Natural killer cell (primary cell): ENCODE data around the gene ZNF407. TPM values are rescaled to one million over a fixed set of nuclear protein-coding genes. Genes with fewer than 3 reads are reported as not detected.
A peak's percentile ranks its signal among the peaks of the same experiment; 100 is the strongest.

Experiments used
- ATAC-seq, 3 donors: fragments of 150-1000 bp in 2 of 3; fragments of 200-7000 bp in 1 of 3; cut with Tn5 transposase; 1 replicate in 1 of 3; 2 replicates in 2 of 3; pipeline ENCODE4 v1.10.0; 2021; ENCODE audit warnings: mild to moderate bottlenecking in 2 of 3, moderate library complexity in 2 of 3
- DNase-seq, 2 donors: peaks; one replicate each; pipeline versions ENCODE4 v3.0.0 to v3.0.0-alpha.2; 2013 to 2021; ENCODE audit warnings: mixed read lengths in 1 of 2
- H3K27ac ChIP-seq: one replicate; pipeline ENCODE4 v1.5.1; 2013; ENCODE audit warnings: mild to moderate bottlenecking, low read length
- H3K27me3 ChIP-seq: one replicate; pipeline ENCODE4 v1.6.1; 2013; ENCODE audit warnings: low read length; ENCODE audit not compliant: control insufficient read depth, insufficient read depth
- H3K36me3 ChIP-seq: one replicate; pipeline ENCODE4 v1.6.1; 2013; ENCODE audit warnings: low read length; ENCODE audit not compliant: control insufficient read depth, insufficient read depth
- H3K4me1 ChIP-seq: one replicate; pipeline ENCODE4 v1.6.1; 2013; ENCODE audit warnings: low read length; ENCODE audit not compliant: control insufficient read depth, insufficient read depth
- H3K4me3 ChIP-seq: one replicate; pipeline ENCODE4 v1.5.1; 2013; ENCODE audit warnings: low read length
- H3K9me3 ChIP-seq: one replicate; pipeline ENCODE4 v1.6.1; 2013; ENCODE audit warnings: low read length; ENCODE audit not compliant: control insufficient read depth, insufficient read depth
- H3K27ac Mint-ChIP-seq, 2 donors: one replicate each; pipeline ENCODE4 v1.8.0; 2022; ENCODE audit warnings: mild to moderate bottlenecking in 2 of 2, mixed read lengths in 2 of 2, moderate library complexity in 1 of 2
- H3K27me3 Mint-ChIP-seq, 2 donors: one replicate each; pipeline ENCODE4 v1.8.0; 2022; ENCODE audit warnings: low read depth in 2 of 2, mixed read lengths in 2 of 2
- H3K36me3 Mint-ChIP-seq: one replicate; pipeline ENCODE4 v1.8.0; 2022; ENCODE audit warnings: mixed read lengths
- H3K4me1 Mint-ChIP-seq, 2 donors: one replicate each; pipeline ENCODE4 v1.8.0; 2022; ENCODE audit warnings: mixed read lengths in 2 of 2
- H3K4me3 Mint-ChIP-seq: one replicate; pipeline ENCODE4 v1.8.0; 2022; ENCODE audit warnings: mild to moderate bottlenecking, moderate library complexity, mixed read lengths
- H3K9me3 Mint-ChIP-seq, 2 donors: one replicate each; pipeline ENCODE4 v1.8.0; 2022; ENCODE audit warnings: mixed read lengths in 2 of 2
- CTCF ChIP-seq: fragments of 200-600 bp; IDR thresholded peaks from one replicate; pipeline ENCODE4 v1.8.0; 2022; ENCODE audit warnings: antibody characterized with exemption
- WGBS: methylation state at CpG from one replicate; pipeline ENCODE4 v1.1.7; 2013; ENCODE audit warnings: missing lambda C conversion rate; ENCODE audit not compliant: insufficient coverage; 5-methylcytosine and 5-hydroxymethylcytosine counted together
- intact Hi-C: fragments of 100-400 bp; cut with micrococcal nuclease; formaldehyde crosslinking; loops from one replicate; pipeline ENCODE4 v1.14.2; 2022
- total RNA-seq, 4 donors: library from RNA; stranded (reverse); fragments of 120-200 nt in 1 of 4; gene quantifications; one replicate each; pipeline versions ENCODE4 v1.2.3 to v1.2.4, GENCODE V29; 2013 to 2022

ZNF407 gene
- total RNA-seq, 3 donors from 2014 or later (not counting 1 experiment from before 2014, with no cell fraction given) = 28.4 to 36.7 (median 36.3) TPM

DNA sequence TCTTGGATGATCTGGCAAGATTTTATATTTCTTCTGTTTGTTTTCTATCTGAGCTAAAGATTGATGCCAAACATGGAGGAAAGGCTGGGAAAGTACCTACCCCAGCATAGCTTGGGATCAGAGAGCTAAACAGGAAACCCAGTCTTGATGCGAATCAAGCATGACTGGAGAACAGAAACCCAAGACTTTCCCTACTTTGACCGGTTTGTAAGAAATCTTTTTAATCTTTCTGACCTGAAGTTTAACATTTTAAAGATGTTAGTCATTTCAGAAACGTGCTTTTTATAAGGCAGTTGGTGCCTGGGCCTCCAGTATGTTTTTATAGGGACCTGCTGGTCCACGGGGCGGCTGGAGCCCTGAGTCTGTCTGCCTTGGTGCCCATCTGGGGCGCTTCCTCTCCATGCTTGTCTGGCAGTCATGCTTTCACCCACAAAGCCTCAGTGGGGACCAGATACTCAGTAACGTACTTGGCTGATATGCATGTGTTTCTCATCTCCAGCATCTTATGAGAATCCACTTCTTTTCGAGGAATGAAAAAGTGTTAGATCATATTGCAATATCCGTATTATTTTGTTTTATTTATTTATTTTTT lies 344.7 kb downstream of the ZNF407 start:
- H3K4me3 ChIP-seq = no peak overlapping the region
- H3K36me3 ChIP-seq = no peaks in the 10 kb centered on the region
- no peaks in the 10 kb centered on the region for H3K9me3 ChIP-seq
- ATAC-seq (no peak), DNase-seq (peak in 1 of 2 donors; percentile 64)
- Mint-ChIP-seq H3K9me3 (no peaks in the 10 kb centered on the region), H3K4me3 (no peak overlapping the region), H3K27me3 (no peaks in the 10 kb centered on the region), H3K36me3 (peaks cover 7% of the 10 kb centered on the region), H3K27ac (no peak overlapping the region), H3K4me1 (peaks cover 6 to 11% of the 10 kb centered on the region in 2 donors)
- intact Hi-C loops = no loop called here
- no peaks in the 10 kb centered on the region for H3K27me3 ChIP-seq
- no peaks in the 10 kb centered on the region for H3K4me1 ChIP-seq
- no peak overlapping the region for H3K27ac ChIP-seq
- WGBS = 59% methylated on average over 7 of the region's 9 CpGs
- no peak for TF ChIP-seq CTCF

DNA sequence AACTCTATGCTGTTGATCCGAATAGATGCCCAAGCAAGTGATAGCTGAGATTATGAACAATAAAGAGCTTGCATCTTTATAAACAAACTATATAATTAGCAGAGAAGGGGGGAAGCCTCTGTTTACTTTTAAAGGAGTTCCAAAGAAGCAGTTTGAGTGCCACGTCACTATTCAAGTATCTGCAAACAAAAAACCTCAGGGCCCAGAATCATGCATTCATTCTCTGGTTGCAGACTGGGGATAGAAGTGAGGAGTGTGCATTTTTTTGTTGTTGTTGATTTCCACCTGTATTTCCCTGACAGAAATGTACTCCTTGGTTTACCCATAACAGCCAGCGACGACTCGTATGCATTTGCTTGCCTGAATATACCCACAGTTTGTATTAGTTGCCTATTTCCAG lies 347.0 kb downstream of the ZNF407 start:
- Histone ChIP-seq H3K27me3 (no peaks in the 10 kb centered on the region), H3K27ac (no peak overlapping the region), H3K4me1 (peaks cover 2% of the 10 kb centered on the region), H3K9me3 (no peaks in the 10 kb centered on the region), H3K4me3 (no peak overlapping the region), H3K36me3 (no peaks in the 10 kb centered on the region)
- Mint-ChIP-seq H3K36me3 (peaks cover 7% of the 10 kb centered on the region), H3K4me1 (peaks cover 17 to 22% of the 10 kb centered on the region in 2 donors), H3K4me3 (no peak overlapping the region), H3K9me3 (no peaks in the 10 kb centered on the region), H3K27me3 (no peaks in the 10 kb centered on the region), H3K27ac (no peak overlapping the region)
- DNase-seq = no peak
- intact Hi-C loops = no loop called here
- ATAC-seq = no peak
- no peak for TF ChIP-seq CTCF
- WGBS = 98% methylated on average over 4 of the region's 5 CpGs

GRCh38 chr18:74945774-74946545 lies 348.3 kb downstream of the ZNF407 start:
- Histone ChIP-seq H3K27ac (no peak overlapping the region), H3K9me3 (no peaks in the 10 kb centered on the region), H3K4me1 (peaks cover 6% of the 10 kb centered on the region), H3K4me3 (no peak overlapping the region), H3K36me3 (no peaks in the 10 kb centered on the region), H3K27me3 (no peaks in the 10 kb centered on the region)
- Mint-ChIP-seq H3K4me3 (no peak overlapping the region), H3K36me3 (peaks cover 7% of the 10 kb centered on the region), H3K4me1 (peaks cover 30 to 32% of the 10 kb centered on the region in 2 donors), H3K27me3 (no peaks in the 10 kb centered on the region), H3K27ac (peak overlapping the region in 1 of 2 donors; percentile 68), H3K9me3 (no peaks in the 10 kb centered on the region)
- WGBS = 64% methylated on average over 6 of the region's 7 CpGs
- peak; percentile 53 to 85 (median 67) for ATAC-seq
- no peak for DNase-seq
- intact Hi-C loops = no loop called here
- no peak for TF ChIP-seq CTCF
